Fibroblast of mammary gland (primary cell): ENCODE data around the gene AFG1L.

Experiments
- DNase-seq: peaks from one replicate; pipeline ENCODE4 v3.0.0-alpha.2; 2010; ENCODE audit warnings: low read depth
- H3K4me3 ChIP-seq: 2 replicates; pipeline ENCODE4 v1.5.1; 2011; ENCODE audit warnings: low read depth, mild to moderate bottlenecking, low read length, moderate library complexity; ENCODE audit not compliant: control insufficient read depth
- CTCF ChIP-seq: conservative IDR thresholded peaks from 2 replicates; pipeline ENCODE4 v1.5.1; 2011; ENCODE audit warnings: low read depth, low read length, inconsistent platforms; ENCODE audit not compliant: control insufficient read depth, insufficient read depth

The AFG1L gene

GRCh38 chr6:108561742-108562502, 267.1 kb downstream of the AFG1L start:
- peak; percentile 42 for DNase-seq
- peak overlapping the region; percentile 92 for H3K4me3 ChIP-seq
- no peak for TF ChIP-seq CTCF

- DNase-seq = peak; percentile 79
- peak overlapping the region; percentile 92 for H3K4me3 ChIP-seq
- no peak for TF ChIP-seq CTCF
Observed at GRCh38 chr6:108562503-108562993, 267.7 kb downstream of the AFG1L start.

- H3K4me3 ChIP-seq = peak overlapping the region; percentile 92
- no peak for DNase-seq
- TF ChIP-seq CTCF = no peak
Observed at GRCh38 chr6:108563292-108563691, 268.4 kb downstream of the AFG1L start.

GRCh38 chr6:108564178-108564577, 269.3 kb downstream of the AFG1L start:
- no peak for TF ChIP-seq CTCF
- peak overlapping the region; percentile 92 for H3K4me3 ChIP-seq
- DNase-seq = peak; percentile 99

- H3K4me3 ChIP-seq = peak overlapping the region; percentile 7
- TF ChIP-seq CTCF = no peak
- DNase-seq = no peak
Observed at GRCh38 chr6:108565091-108565766, 270.4 kb downstream of the AFG1L start.

- DNase-seq = peak; percentile 98
- no peak overlapping the region for H3K4me3 ChIP-seq
Observed at GRCh38 chr6:108565893-108566292, 271.0 kb downstream of the AFG1L start.

More at GRCh38 chr6:108565893-108566292, 271.0 kb downstream of the AFG1L start:
- peak; percentile 43 for TF ChIP-seq CTCF
